ENCODE results near the gene ARHGAP25.

ARHGAP25 gene

GRCh38 chr2:68837164-68837860 lies 102.7 kb downstream of the ARHGAP25 start:
- DNase-seq, result peak; percentile 8

- DNase-seq, result no peak
These were observed 103.3 kb downstream of the ARHGAP25 start for GRCh38 chr2:68837861-68838341.

GRCh38 chr2:68838641-68839040 lies 104.0 kb downstream of the ARHGAP25 start:
- DNase-seq, result no peak

GRCh38 chr2:68839260-68839833 lies 104.7 kb downstream of the ARHGAP25 start:
- DNase-seq, result no peak

GRCh38 chr2:68845043-68845442 lies 110.4 kb downstream of the ARHGAP25 start:
- DNase-seq, result no peak

GRCh38 chr2:68846091-68846490 lies 111.5 kb downstream of the ARHGAP25 start:
- no peak for DNase-seq

- no peak for DNase-seq
These were observed 113.1 kb downstream of the ARHGAP25 start for GRCh38 chr2:68847751-68848150.

GRCh38 chr2:68849579-68850030 lies 115.0 kb downstream of the ARHGAP25 start:
- DNase-seq, result no peak

GRCh38 chr2:68850524-68850923 lies 115.9 kb downstream of the ARHGAP25 start:
- DNase-seq, result no peak

- DNase-seq, result no peak
These were observed 118.4 kb downstream of the ARHGAP25 start for GRCh38 chr2:68853035-68853434.

- no peak for DNase-seq
These were observed 119.3 kb downstream of the ARHGAP25 start for GRCh38 chr2:68853915-68854314.

- no peak for DNase-seq
These were observed 119.9 kb downstream of the ARHGAP25 start for GRCh38 chr2:68854476-68854875.

GRCh38 chr2:68855550-68855949 lies 120.9 kb downstream of the ARHGAP25 start:
- peak; percentile 25 for DNase-seq

GRCh38 chr2:68857202-68857845 lies 122.7 kb downstream of the ARHGAP25 start:
- no peak for DNase-seq

GRCh38 chr2:68857855-68858456 lies 123.3 kb downstream of the ARHGAP25 start:
- no peak for DNase-seq

- no peak for DNase-seq
These were observed 125.5 kb downstream of the ARHGAP25 start for GRCh38 chr2:68860111-68860510.

- no peak for DNase-seq
These were observed 126.7 kb downstream of the ARHGAP25 start for GRCh38 chr2:68861330-68861729.

- no peak for DNase-seq
These were observed 128.3 kb downstream of the ARHGAP25 start for GRCh38 chr2:68862889-68863288.

- no peak for DNase-seq
These were observed 129.4 kb downstream of the ARHGAP25 start for GRCh38 chr2:68863996-68864395.

- DNase-seq, result no peak
These were observed 130.5 kb downstream of the ARHGAP25 start for GRCh38 chr2:68865108-68865507.

- DNase-seq, result no peak
These were observed 135.6 kb downstream of the ARHGAP25 start for GRCh38 chr2:68870215-68870614.

GRCh38 chr2:68871159-68871764 lies 136.7 kb downstream of the ARHGAP25 start, which contains the start of gene BMP10:
Gene BMP10 (minus strand): TSS chr2:68871397. CDS start chr2:68871358, 39 bp downstream.
- no peak for DNase-seq

Data from NCI-H146 (cell line).